HG03378 (cell line): Measurements from ENCODE around the gene ACR.

Experiments used
- ATAC-seq: cut with Tn5 transposase; IDR thresholded peaks from one replicate; pipeline ENCODE4 v1.9.1; 2021; ENCODE audit warnings: mild to moderate bottlenecking, moderate library complexity; ENCODE audit not compliant: unreplicated experiment

Gene ACR

DNA sequence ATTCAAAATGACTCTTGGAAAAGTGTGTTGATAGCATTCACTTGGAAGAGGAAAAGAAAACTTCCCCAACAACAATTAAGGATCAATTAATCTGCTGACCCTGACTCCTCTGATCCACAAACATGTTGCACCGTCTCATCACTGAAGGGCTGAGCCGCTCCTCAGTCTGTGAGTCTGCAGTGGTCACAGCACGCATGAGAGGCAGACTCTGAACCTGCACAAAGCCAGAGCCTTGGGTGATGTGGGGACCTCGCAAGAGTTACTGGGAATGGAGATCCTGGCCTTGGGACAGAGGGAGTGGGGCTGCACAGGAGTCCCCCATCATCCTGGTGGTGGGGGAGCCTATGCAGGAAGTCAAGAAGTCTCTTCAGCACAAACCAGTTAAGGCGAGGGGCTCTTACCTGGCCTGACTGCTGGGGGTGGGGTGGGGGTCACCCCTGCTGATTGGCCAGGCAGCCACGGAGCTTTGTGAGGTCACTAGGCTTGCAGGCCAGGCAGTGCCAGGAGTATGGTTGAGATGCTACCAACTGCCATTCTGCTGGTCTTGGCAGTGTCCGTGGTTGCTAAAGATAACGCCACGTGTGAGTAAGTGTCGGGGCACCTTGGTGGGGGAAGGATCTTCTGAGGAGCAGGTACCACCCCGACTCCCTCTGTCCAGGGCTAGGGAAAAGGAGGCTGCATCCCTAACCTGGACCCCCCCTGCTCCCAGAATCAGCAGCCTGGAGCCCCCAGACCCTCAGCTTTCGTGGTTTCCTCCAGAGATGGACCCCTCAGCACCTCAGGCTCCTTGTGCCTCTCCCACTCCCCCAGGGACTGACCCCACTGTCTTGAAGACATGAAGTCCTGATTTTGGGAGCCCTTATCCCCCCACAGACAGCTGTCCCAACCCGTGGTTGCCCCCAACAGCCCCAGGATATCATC, at the start of gene ACR:
TSS of gene ACR (plus strand) at position 477 of the 921 bp plus-strand sequence. CDS start at position 509, 32 bp downstream.
- ATAC-seq, result no peak

DNA sequence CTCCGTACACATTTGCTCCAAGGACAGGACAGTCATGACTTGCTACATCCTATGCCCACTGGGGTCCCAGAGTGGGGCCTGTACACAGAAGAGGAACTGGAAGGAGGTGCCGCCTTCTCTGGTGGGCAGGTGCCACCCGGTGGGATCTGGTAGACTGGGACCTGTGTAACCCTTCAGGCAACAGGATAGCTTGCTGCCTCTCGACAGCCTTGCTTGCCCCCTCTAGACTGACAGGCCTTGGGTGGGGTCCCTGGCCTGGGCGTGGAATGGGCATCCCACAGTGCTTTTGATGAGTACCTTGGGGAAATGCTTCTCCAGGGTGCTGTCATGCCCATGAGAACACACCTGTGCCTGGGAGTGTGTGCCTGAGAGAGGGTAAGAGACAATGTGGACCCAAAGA, 49.6 kb upstream of the ACR start:
- no peak for ATAC-seq

DNA sequence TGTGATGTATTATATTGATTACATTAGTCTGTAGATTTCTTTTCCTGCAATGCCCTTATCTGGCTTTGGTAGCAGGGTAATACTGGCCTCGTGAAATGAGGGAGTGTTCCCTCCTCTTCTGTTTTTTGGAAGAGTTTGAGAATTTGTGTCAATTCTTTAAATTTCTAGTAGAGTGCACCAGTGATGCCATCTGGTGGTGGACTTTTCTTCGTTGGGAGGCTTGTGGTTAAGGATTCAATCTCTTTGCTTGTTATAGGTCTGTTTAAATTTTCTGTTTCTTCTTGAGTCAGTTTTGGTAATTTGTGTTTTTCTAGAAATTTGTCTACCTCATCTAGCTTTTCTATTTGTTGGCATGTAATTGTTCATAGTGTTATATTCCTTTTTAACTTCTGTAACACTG, 46.5 kb upstream of the ACR start:
- ATAC-seq, result no peak

DNA sequence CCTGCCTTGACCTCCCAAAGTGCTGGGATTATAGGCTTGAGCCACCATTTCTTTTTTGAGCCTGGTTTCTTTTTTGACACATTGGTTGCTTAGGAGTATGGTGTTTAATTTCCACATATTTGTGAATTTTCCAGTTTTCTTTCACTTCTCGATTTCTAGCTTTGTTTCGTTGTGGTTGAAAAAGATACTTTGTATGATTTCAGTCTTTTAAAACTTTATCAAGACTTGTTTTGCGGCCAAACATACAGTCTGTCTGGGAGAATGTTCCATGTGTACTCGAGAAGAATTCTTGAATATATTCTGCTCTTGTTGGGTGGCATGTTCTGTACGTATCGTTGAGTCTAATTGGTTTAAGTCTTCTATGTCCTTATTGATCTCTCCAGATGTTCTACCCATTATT, 44.5 kb upstream of the ACR start:
- ATAC-seq, result no peak

DNA sequence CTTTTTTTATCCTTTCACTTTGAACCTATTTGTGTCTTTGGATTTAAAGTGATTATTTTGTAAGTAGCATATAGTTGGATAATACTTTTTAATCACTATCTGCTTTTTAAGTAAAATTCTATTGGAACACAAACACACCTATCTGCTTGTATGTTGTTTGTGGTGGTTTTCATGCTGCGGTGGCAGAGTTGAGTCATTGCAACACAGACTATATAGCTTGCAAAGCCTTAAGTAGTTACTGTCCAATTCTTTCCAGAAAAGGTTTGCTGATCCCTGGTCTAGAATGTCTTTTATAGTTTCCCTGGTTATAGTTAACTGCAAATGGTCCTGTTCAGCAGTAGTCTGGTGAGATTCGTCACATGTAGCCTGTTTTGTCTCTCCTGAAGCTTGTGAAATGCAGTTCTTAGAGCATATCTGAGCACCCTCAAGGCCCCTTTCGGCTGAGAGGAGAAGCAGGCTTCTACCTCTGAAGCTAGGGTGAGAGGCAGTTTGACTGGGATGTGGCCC, 43.9 kb upstream of the ACR start:
- no peak for ATAC-seq

DNA sequence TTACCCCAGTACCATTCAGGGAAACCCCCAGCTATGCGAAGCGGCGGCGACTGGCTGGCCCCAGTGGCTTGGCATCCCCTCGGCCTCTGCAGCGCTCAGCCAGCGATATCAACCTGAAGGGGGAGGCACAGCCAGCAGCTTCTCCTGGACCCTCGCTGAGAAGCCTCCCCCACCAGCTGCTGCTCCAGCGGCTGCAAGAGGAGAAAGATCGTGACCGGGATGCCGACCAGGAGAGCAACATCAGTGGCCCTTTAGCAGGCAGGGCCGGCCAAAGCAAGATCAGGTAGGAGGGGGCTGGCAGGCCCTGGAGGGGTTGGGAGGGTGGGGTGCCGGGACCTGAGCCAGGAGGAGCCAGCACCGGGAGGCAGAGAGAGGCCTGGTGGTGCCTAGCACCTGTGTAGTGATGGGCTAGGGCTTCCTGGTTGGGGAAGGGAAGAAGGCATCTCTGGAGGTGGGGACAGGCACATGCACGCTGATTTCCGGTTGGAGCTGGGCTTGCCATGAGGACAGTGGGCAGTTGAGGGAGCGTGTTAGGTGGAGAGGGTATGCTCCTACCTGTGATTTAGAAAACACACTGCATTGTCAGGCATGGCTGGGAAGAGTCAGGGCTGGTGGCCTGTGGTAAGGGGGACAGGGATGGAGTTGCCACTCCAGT, 43.1 kb upstream of the ACR start:
- ATAC-seq, result no peak

- no peak for ATAC-seq
Measured at GRCh38 chr22:50695421-50696250, 42.4 kb upstream of the ACR start.

DNA sequence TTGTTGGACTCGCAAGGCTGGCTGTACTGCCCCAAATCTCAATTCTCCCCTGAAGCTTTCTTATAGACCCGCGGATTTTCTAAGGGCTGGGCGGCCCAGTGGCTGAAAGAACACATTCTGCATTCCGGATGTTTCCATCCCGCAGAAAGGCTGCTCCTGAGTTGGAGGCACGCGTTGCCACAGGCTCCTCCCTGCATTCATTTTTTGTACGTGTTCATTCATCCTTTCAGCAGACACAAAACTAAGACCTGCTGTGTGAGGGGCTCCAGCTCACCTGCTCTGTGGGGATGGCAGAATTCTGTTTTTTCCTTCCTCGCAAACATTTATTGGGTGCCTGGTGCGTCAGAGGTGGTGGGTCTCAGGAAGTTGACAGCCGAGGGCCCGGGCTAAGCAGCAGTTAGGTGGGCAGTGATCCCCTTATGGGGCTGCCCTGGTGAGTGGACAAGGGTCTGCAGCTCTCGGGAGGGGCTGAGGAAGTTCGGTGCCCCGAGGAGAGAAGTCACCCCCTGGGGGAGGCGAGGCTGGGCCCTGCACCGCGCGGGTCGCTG, 41.7 kb upstream of the ACR start:
- no peak for ATAC-seq

- no peak for ATAC-seq
Measured at GRCh38 chr22:50696799-50697561, 41.0 kb upstream of the ACR start.

- ATAC-seq, result no peak
Measured at GRCh38 chr22:50697667-50698506, 40.1 kb upstream of the ACR start.

GRCh38 chr22:50698546-50698945, 39.5 kb upstream of the ACR start:
- ATAC-seq, result no peak

DNA sequence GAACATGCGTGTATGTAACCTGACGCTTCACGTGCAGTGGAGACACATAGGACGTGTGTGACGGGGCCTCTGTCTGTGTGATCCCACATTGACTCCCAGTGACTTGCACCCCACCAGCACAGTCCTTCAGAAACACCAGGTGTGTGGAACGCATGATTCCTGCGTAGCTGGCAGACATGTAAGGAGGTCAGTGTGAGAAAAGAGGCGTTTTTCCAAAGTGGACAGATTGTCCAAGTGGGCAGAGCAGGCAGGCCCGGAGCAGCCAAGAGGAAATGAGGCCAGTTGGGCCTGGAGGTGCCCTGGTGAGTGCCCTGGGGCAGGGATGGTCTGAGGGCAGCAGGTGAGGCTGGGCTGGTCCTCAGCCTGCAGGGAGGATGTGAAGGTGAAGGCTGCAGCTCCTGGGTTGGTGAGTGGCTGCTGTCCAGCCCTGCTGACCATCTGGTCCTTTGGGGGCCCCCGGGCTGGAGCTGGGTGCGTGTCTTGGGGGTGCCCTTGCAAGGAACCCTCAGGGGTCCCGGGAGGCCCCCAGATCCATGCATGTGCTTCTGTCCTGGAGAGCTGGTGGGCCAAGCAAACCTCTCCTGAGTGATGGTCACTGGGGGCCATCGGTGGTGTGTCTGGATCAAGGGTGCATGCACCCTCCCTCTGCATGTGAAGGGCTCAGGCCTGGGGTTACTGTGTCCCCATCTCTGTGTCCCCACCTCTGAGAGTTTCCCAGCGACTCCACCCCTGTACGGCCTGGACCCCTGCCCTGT, 38.8 kb upstream of the ACR start:
- no peak for ATAC-seq

GRCh38 chr22:50699756-50700386, 38.1 kb upstream of the ACR start:
- ATAC-seq, result no peak

GRCh38 chr22:50700387-50701075, 37.5 kb upstream of the ACR start:
- ATAC-seq, result no peak

DNA sequence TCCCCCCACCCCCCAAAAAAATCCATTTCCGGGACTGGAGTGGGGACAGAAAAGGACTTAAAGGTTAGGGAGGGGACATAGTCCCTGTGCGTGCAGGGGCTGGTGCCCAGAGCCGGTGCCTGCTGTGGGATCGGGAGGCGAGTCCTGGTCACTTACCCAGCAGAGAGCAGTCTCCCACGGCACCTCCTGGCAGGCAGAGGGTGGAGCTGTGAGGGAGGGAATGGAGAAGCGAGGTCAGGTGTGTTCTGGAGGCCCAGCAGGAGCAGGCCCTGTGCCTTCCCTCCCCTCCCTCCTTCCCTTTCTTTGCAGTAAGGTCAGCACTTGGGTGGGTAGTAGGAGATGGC, 37.0 kb upstream of the ACR start:
- no peak for ATAC-seq

- ATAC-seq, result no peak
Measured at GRCh38 chr22:50701428-50702154, 36.4 kb upstream of the ACR start.

DNA sequence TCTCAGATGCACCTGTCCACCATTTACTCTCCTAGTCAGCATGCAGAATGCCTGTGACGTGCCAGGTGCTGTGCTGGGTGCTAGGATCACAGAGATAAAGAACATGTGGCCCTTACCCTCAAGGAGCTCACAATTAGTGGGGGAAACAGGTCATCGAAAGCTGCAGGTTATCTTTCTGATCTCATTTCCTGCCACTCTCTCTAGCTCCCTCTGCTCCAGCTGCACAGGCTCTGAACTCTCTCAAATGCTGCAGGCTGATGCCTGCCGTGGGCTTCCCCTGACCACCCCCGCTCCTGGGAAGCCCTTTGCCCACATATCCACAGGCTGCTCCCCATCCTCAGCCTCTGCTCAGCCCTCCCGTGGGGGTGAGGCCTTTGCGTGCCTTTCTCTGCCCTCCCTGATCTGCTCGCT, 35.7 kb upstream of the ACR start:
- ATAC-seq, result no peak
